Left colon (tissue), 2 donors: ENCODE measurements around the gene C1orf50. TPM values are rescaled to one million over a fixed set of nuclear protein-coding genes. Genes with fewer than 3 reads are reported as not detected.

Experiments
- ATAC-seq: fragments of 200-7000 bp; cut with Tn5 transposase; one replicate; pipeline ENCODE4 v1.9.1; 2020; ENCODE audit warnings: mild to moderate bottlenecking, moderate library complexity
- DNase-seq, 2 donors: peaks; one replicate each; pipeline ENCODE4 v3.0.0-alpha.2; 2020
- intact Hi-C, 2 donors: fragments of 100-400 bp; cut with DNase I in 1 of 2; cut with micrococcal nuclease in 1 of 2; formaldehyde crosslinking; loops; one replicate each; pipeline versions ENCODE4 v1.11.2 to v1.14.0; 2022; cut with DNase I, micrococcal nuclease
- total RNA-seq, 2 donors: library from RNA; stranded (reverse); fragmentation: NEBNext Ultra II Directional; extraction: Animal tissue kit (Norgen Biotek cat#: 25700); gene quantifications; one replicate each; pipeline ENCODE4 v1.2.1, GENCODE V29; 2021
- donor health status: DM: no; HTN: no; CAD: no.
- donor health status: DM: yes; HTN: yes; CAD: no.

The C1orf50 gene
- total RNA-seq, 2 donors from 2014 or later: 5.6 to 8.7 TPM

DNA sequence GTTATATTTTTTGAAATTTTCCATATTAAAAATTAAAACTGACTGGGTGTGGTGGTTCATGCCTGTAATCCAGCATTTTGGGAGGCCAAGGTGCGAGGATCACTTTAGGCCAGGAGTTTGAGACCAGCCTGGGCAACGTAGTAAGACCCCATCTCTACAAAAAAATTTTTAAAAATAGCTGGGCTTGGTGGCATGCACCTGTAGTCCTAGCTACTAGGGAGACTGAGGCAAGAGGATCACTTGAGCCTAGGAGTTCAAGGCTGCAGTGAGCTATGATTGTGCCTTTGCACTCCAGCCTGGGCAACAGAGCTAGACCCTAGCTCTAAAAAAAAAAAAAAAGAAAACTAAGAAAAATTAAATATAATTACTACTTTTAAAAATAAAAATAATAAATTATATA is 54.6 kb downstream of the C1orf50 start:
- DNase-seq (no peak), ATAC-seq (no peak)
- intact Hi-C loops: no loop called here

DNA sequence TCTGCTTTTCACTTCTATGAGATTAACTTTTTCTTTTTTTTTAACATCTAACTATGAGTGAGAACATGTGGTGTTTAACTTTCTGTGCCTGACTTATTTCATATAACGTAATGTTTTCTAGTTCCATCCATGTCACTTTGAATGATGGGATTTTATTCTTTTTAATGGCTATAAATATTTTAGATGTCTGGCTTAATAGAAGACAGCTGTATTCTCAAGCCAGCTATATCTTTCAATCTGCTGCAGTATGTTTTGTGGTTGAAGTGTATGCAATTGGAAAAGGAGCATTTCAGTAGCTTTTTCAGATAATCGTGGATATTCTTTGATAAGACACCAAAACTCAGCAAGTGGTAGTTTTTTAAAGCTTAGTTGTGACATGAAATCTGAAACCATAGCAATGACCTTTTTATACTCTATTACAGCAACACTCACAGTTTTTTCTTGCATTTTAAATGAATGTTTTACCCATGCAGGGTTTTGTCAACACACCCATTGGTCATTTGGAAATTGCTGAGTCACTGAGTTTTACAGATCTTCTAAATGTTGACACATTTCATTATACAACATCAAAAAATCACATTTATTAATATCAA is 55.8 kb downstream of the C1orf50 start:
- DNase-seq (no peak), ATAC-seq (no peak)
- intact Hi-C loops: no loop called here

DNA sequence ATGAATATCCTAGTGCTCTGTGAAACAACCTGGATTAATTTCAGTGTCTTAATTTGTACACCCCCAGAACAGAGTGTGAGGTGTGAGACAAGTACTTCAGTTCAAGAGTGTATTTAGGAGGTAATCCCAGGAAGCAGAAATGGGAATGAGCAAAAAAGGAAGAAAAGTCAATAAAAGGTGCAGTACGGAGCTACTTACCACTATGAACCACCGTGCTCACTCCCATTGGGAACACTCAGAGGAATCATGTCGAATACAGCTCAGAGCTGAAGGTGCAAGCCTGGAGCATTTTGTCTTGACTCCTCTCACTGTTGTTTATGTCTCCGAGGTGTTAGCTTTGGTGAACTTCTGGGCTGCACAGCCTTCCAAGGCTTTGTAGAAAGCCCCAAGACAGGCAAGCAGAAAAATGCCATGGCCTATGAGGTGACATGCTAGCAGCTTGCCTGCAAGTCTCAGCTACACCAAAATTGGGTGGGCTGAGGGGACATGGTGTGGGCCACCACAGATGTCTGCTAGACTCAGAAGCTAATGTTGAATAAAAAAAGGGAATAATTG is 57.5 kb downstream of the C1orf50 start:
- intact Hi-C loops: no loop called here
- DNase-seq (no peak), ATAC-seq (no peak)

DNA sequence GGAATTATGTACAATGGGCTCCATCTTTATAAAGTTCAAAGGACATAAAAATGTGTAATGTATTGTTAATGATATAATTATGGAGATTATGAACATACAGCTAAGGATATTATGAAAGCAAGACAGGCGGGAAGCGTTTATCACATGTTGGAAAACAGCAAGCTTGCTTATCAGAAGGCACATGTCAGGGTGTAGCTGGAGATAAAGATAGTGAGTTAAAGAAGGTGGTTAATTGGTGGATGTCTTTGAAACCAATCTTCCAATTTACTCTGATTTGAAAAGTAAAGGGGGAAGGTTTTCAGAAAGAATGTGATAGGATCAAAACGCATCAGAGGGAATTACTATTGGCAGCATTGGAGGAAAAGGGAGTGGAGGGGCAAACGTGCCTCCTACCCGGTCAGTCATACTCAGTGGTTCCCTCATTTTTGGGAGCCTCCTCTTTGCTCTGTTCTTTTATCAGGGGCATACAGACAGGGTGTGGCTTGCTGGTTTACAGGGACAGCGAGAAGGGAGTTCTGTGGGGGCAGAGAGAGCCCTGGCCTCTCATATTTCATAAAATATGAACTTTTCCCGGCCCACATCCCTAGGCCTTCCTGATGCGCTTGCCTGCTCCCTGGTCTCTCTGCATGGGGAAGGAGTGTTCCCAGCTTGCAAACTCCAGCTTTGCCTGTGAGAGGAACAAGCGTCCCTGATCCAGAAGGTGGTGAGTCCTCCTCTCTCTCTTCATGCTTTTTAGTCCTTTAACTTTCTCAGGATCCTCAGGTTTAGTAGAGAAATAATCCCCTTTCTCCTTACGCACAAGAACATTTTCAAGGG is 58.2 kb downstream of the C1orf50 start:
- DNase-seq (no peak), ATAC-seq (no peak)
- intact Hi-C loops: no loop called here

Other genes starting within 250 kb of the C1orf50 start
- gene PPIH, start 108.8 kb upstream of the C1orf50 start, total RNA-seq: 10 to 100 TPM; 19.1 to 28.3 TPM
- 100 to 1,000 TPM; 419 to 437 TPM for gene YBX1, start 84.8 kb upstream of the C1orf50 start, total RNA-seq
- gene CLDN19, start 27.0 kb upstream of the C1orf50 start, total RNA-seq: not detected
- gene P3H1, start 221 bp upstream of the C1orf50 start, total RNA-seq: 10 to 100 TPM in 1 of 2 donors, 1 to 10 TPM in 1; 7.0 to 10.6 TPM
- 1 to 10 TPM in 1 of 2 donors, under 1 TPM in 1; 0.20 to 1.6 TPM for gene TMEM269, start 17.7 kb downstream of the C1orf50 start, total RNA-seq
- 10 to 100 TPM; 12.5 to 15.6 TPM for gene ERMAP, start 49.9 kb downstream of the C1orf50 start, total RNA-seq
- 10 to 100 TPM; 11.7 to 18.0 TPM for gene SVBP, start 50.1 kb downstream of the C1orf50 start, total RNA-seq
- gene ZNF691, start 79.4 kb downstream of the C1orf50 start, total RNA-seq: 1 to 10 TPM; 4.3 to 5.0 TPM
- 10 to 100 TPM; 59.0 to 82.7 TPM for gene SLC2A1, start 191.6 kb downstream of the C1orf50 start, total RNA-seq